ENCODE results near the gene USE1. TPM values are rescaled to one million over a fixed set of nuclear protein-coding genes. Genes with fewer than 3 reads are reported as not detected.
A peak's percentile ranks its signal among the peaks of the same experiment; 100 is the strongest.

Gene USE1
- total and polyA plus RNA-seq, 9 of the 15 experiments (the other 6 are each of a cell fraction or from before 2014, with no cell fraction given): 17.3 to 52.4 (median 34.0) TPM

- no peak for TF ChIP-seq CTCF (IDR thresholded peaks at IDR 0.05 in 2 of 3, conservative IDR thresholded peaks at IDR 0.05 in 1 of 3; ENCODE audit: insufficient read depth in 2 of 3, low read depth in 1 of 3, low read length in 3 of 3)
- TF ChIP-seq FUS (optimal IDR thresholded peaks at IDR 0.05; ENCODE audit: low read depth, low read length): no peak
- TF ChIP-seq ZNF121 (CRISPR knock-in tag; conservative IDR thresholded peaks at IDR 0.05): peak; percentile 82
- no peak for TF ChIP-seq JUNB (CRISPR knock-in tag; conservative IDR thresholded peaks at IDR 0.05)
Measured at GRCh38 chr19:17206736-17207581, 8.2 kb upstream of the USE1 start (continued).

Measured in K562 (cell line).